ENCODE data around the gene CRLF3. TPM values are rescaled to one million over a fixed set of nuclear protein-coding genes. Genes with fewer than 3 reads are reported as not detected.
"Not testable (repeated sequence)": the region's sequence is repeated elsewhere in the genome, so short reads cannot be mapped to it uniquely, and the experiment has no call there.

The CRLF3 gene
- total RNA-seq, 4 donors from 2014 or later, result 9.8 to 15.9 (median 13.2) TPM

GRCh38 chr17:30742669-30743068 is 81.8 kb downstream of the CRLF3 start:
- not testable (repeated sequence) for H3K4me1 ChIP-seq; H3K4me3 ChIP-seq; H3K9me3 ChIP-seq; H3K27ac ChIP-seq; H3K27me3 ChIP-seq; DNase-seq (ENCODE audit: low spot score in 2 of 2)
- 55 to 63% methylated on average over 1 of the region's 1 CpG for WGBS, 2 donors
- H3K36me3 ChIP-seq, result peaks cover 0 to 31% (median 0%) of the 10 kb centered on the region in 3 donors

- H3K27ac ChIP-seq; H3K27me3 ChIP-seq; DNase-seq (ENCODE audit: low spot score in 2 of 2); H3K9me3 ChIP-seq; H3K4me3 ChIP-seq: not testable (repeated sequence)
- Histone ChIP-seq H3K4me1 (peaks cover 0 to 20% (median 0%) of the 10 kb centered on the region in 4 donors), H3K36me3 (peaks cover 0 to 14% (median 0%) of the 10 kb centered on the region in 3 donors)
- WGBS, 2 donors, result 93 to 96% methylated on average over 18 of the region's 18 CpGs
These were observed 88.1 kb downstream of the CRLF3 start for GRCh38 chr17:30736371-30736770.

GRCh38 chr17:30735644-30736043 is 88.8 kb downstream of the CRLF3 start:
- peaks cover 0 to 14% (median 0%) of the 10 kb centered on the region in 3 donors for H3K36me3 ChIP-seq
- H3K4me3 ChIP-seq; H3K27me3 ChIP-seq; H3K9me3 ChIP-seq; DNase-seq (ENCODE audit: low spot score in 2 of 2); H3K27ac ChIP-seq: not testable (repeated sequence)
- WGBS, 2 donors, result 61 to 70% methylated on average over 5 of the region's 5 CpGs
- peaks cover 0 to 24% (median 0%) of the 10 kb centered on the region in 4 donors for H3K4me1 ChIP-seq

- Histone ChIP-seq H3K36me3 (peaks cover 0 to 14% (median 0%) of the 10 kb centered on the region in 3 donors), H3K4me1 (peaks cover 0 to 26% (median 0%) of the 10 kb centered on the region in 4 donors)
- H3K27me3 ChIP-seq; DNase-seq (ENCODE audit: low spot score in 2 of 2); H3K9me3 ChIP-seq; H3K27ac ChIP-seq; H3K4me3 ChIP-seq: not testable (repeated sequence)
- WGBS, 2 donors, result 92 to 95% methylated on average over 9 of the region's 9 CpGs
These were observed 89.3 kb downstream of the CRLF3 start for GRCh38 chr17:30735206-30735605.

- H3K4me3 ChIP-seq; H3K9me3 ChIP-seq; H3K27me3 ChIP-seq; DNase-seq (ENCODE audit: low spot score in 2 of 2); H3K27ac ChIP-seq: not testable (repeated sequence)
- Histone ChIP-seq H3K4me1 (peaks cover 0 to 26% (median 0%) of the 10 kb centered on the region in 4 donors), H3K36me3 (peaks cover 0 to 14% (median 0%) of the 10 kb centered on the region in 3 donors)
- 87 to 89% methylated on average over 14 of the region's 14 CpGs for WGBS, 2 donors
These were observed 90.3 kb downstream of the CRLF3 start for GRCh38 chr17:30734153-30734552.

Small RNAs within 50 kb of the gene (small RNA-seq; reads per million reads assigned to genes)
- gene RNU6-298P, result not detected

Other genes with a start within 250 kb of the CRLF3 start
- gene ATAD5, start 7.3 kb upstream of the CRLF3 start, total RNA-seq, result 1 to 10 TPM; 1.2 to 1.7 (median 1.4) TPM
- 10 to 100 TPM in 3 of 4 donors, 1 to 10 TPM in 1; 9.4 to 21.8 (median 12.4) TPM for gene TEFM, start 81.5 kb upstream of the CRLF3 start, total RNA-seq
- 10 to 100 TPM; 17.0 to 64.2 (median 30.8) TPM for gene ADAP2, start 97.3 kb upstream of the CRLF3 start, total RNA-seq
- gene RNF135, start 146.3 kb upstream of the CRLF3 start, total RNA-seq, result 10 to 100 TPM; 33.3 to 78.3 (median 45.3) TPM

Measured in tibial nerve (tissue), 4 donors.